Uterus (tissue), 2 donors: ENCODE measurements around the gene PHF13.

ENCODE experiments used
- POLR2A ChIP-seq, 2 donors: fragments of 450-650 bp; IDR thresholded peaks; one replicate each; pipeline ENCODE4 v1.6.1; 2016; ENCODE audit warnings: antibody characterized with exemption in 2 of 2, mild to moderate bottlenecking in 1 of 2, moderate library complexity in 1 of 2
- TF ChIP-seq, protein P1 (sequence below), 4 experiments: fragments of 200-600 bp in 2 of 4; fragments of 450-650 bp in 2 of 4; sonication (generic) in 2 of 4; IDR thresholded peaks; one replicate each; pipeline ENCODE4 v1.5.1; 2016 to 2019; ENCODE audit warnings: antibody characterized with exemption in 4 of 4, mild to moderate bottlenecking in 2 of 4, moderate library complexity in 1 of 4

DNA sequence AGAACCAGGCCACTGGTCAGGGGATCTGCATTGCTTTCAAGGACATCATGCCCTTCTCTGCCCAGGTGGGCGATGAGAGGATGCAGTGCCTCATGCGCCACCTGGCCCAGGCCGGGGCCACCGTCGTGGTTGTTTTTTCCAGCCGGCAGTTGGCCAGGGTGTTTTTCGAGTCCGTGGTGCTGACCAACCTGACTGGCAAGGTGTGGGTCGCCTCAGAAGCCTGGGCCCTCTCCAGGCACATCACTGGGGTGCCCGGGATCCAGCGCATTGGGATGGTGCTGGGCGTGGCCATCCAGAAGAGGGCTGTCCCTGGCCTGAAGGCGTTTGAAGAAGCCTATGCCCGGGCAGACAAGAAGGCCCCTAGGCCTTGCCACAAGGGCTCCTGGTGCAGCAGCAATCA lies 38.7 kb upstream of the PHF13 start:
- TF ChIP-seq, protein P1, sequence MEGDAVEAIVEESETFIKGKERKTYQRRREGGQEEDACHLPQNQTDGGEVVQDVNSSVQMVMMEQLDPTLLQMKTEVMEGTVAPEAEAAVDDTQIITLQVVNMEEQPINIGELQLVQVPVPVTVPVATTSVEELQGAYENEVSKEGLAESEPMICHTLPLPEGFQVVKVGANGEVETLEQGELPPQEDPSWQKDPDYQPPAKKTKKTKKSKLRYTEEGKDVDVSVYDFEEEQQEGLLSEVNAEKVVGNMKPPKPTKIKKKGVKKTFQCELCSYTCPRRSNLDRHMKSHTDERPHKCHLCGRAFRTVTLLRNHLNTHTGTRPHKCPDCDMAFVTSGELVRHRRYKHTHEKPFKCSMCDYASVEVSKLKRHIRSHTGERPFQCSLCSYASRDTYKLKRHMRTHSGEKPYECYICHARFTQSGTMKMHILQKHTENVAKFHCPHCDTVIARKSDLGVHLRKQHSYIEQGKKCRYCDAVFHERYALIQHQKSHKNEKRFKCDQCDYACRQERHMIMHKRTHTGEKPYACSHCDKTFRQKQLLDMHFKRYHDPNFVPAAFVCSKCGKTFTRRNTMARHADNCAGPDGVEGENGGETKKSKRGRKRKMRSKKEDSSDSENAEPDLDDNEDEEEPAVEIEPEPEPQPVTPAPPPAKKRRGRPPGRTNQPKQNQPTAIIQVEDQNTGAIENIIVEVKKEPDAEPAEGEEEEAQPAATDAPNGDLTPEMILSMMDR (IDR thresholded peaks at IDR 0.05), result no peak
- no peak for TF ChIP-seq POLR2A (IDR thresholded peaks at IDR 0.05)
